Fibroblast of lung (primary cell): ENCODE results near the gene GINS1. TPM values are rescaled to one million over a fixed set of nuclear protein-coding genes. Genes with fewer than 3 reads are reported as not detected.

Source experiments
- DNase-seq, 2 donors: peaks; one replicate each; pipeline versions ENCODE4 v3.0.0 to v3.0.0-alpha.2; 2010; ENCODE audit warnings: low read depth in 2 of 2
- H2AFZ ChIP-seq: 2 replicates; pipeline ENCODE4 v1.5.1; 2012; ENCODE audit warnings: low read length, control low read depth, inconsistent platforms
- H3K27ac ChIP-seq: 2 replicates; pipeline ENCODE4 v1.5.1; 2011; ENCODE audit warnings: low read length, control low read depth; ENCODE audit not compliant: insufficient read depth
- H3K27me3 ChIP-seq: 2 replicates; pipeline ENCODE4 v1.5.1; 2011; ENCODE audit warnings: mild to moderate bottlenecking, low read length; ENCODE audit not compliant: control insufficient read depth, insufficient read depth
- H3K36me3 ChIP-seq: 2 replicates; pipeline ENCODE4 v1.5.1; 2011; ENCODE audit warnings: low read length; ENCODE audit not compliant: control insufficient read depth, insufficient read depth
- H3K4me1 ChIP-seq: 2 replicates; pipeline ENCODE4 v1.5.1; 2011; ENCODE audit warnings: low read length; ENCODE audit not compliant: control insufficient read depth, insufficient read depth; ENCODE audit errors: extremely low read depth
- H3K4me2 ChIP-seq: 2 replicates; pipeline ENCODE4 v1.5.1; 2011; ENCODE audit warnings: low read length, control low read depth; ENCODE audit not compliant: insufficient read depth; ENCODE audit errors: extremely low read depth
- H3K4me3 ChIP-seq, 4 experiments: fragments of 200-600 bp in 1 of 4; sonication (generic) in 1 of 4; replicated peaks in 1 of 4; 2 replicates each; pipeline ENCODE4 v1.5.1; 2011 to 2016; ENCODE audit warnings: low read length in 4 of 4, low read depth in 3 of 4, mild to moderate bottlenecking in 3 of 4, control low read depth in 2 of 4, inconsistent platforms in 1 of 4, mixed read lengths in 1 of 4; ENCODE audit not compliant: insufficient read depth in 1 of 4; ENCODE audit errors: control extremely low read depth in 1 of 4
- H3K79me2 ChIP-seq: 2 replicates; pipeline ENCODE4 v1.5.1; 2012; ENCODE audit warnings: mild to moderate bottlenecking, low read length, inconsistent platforms; ENCODE audit not compliant: control insufficient read depth, insufficient read depth
- H3K9ac ChIP-seq: 2 replicates; pipeline ENCODE4 v1.5.1; 2011; ENCODE audit warnings: mild to moderate bottlenecking, low read length, control low read depth; ENCODE audit not compliant: insufficient read depth
- H3K9me3 ChIP-seq: 2 replicates; pipeline ENCODE4 v1.5.1; 2012; ENCODE audit warnings: low read depth, low read length; ENCODE audit not compliant: control insufficient read depth, insufficient read depth
- H4K20me1 ChIP-seq: 2 replicates; pipeline ENCODE4 v1.5.1; 2011; ENCODE audit warnings: low read length; ENCODE audit not compliant: control insufficient read depth, insufficient read depth; ENCODE audit errors: extremely low read depth
- CTCF ChIP-seq, 2 donors: IDR thresholded peaks in 1 of 2; conservative IDR thresholded peaks in 1 of 2; 1 replicate in 1 of 2; 2 replicates in 1 of 2; pipeline ENCODE4 v1.5.1; 2011 to 2012; ENCODE audit warnings: low read length in 2 of 2, control low read depth in 1 of 2, inconsistent platforms in 1 of 2, low read depth in 1 of 2, mild to moderate bottlenecking in 1 of 2
- EZH2 ChIP-seq: IDR thresholded peaks from 2 replicates; pipeline ENCODE4 v1.5.1; 2012; ENCODE audit warnings: low read length, control low read depth, mild to moderate bottlenecking; ENCODE audit errors: missing control alignments
- polyA plus RNA-seq, 2 donors: library from polyadenylated mRNA; depleted of rRNA in 1 of 2; stranded (reverse) in 1 of 2; unstranded in 1 of 2; fragments of >200 nt; gene quantifications; 2 replicates each; pipeline ENCODE4 v1.2.1, GENCODE V29; 2011 to 2012; ENCODE audit warnings: missing spikeins in 1 of 2
- total RNA-seq: library from RNA; depleted of rRNA; stranded (reverse); fragments of >200 nt; gene quantifications from 2 replicates; pipeline ENCODE4 v1.2.1, GENCODE V29; 2014

GINS1 gene
- total and polyA plus RNA-seq, 2 donors (not counting 1 experiment from before 2014, with no cell fraction given): 3.0 to 5.6 TPM

GRCh38 chr20:25480156-25480555, 72.7 kb downstream of the GINS1 start:
- Histone ChIP-seq H3K79me2 (no peaks in the 10 kb centered on the region), H3K9ac (no peak overlapping the region), H3K27me3 (no peaks in the 10 kb centered on the region), H3K4me2 (no peak overlapping the region), H3K4me3 (no peak overlapping the region), H3K36me3 (peaks cover 3% of the 10 kb centered on the region), H3K9me3 (no peaks in the 10 kb centered on the region), H3K4me1 (no peaks in the 10 kb centered on the region), H3K27ac (no peak overlapping the region), H4K20me1 (no peaks in the 10 kb centered on the region), H2AFZ (no peak overlapping the region)
- DNase-seq: no peak
- TF ChIP-seq EZH2 (no peak), CTCF (conservative IDR thresholded peaks at IDR 0.05 in 1 of 2, IDR thresholded peaks at IDR 0.05 in 1 of 2; ENCODE audit: low read depth in 1 of 2, low read length in 2 of 2) (no peak)

DNA sequence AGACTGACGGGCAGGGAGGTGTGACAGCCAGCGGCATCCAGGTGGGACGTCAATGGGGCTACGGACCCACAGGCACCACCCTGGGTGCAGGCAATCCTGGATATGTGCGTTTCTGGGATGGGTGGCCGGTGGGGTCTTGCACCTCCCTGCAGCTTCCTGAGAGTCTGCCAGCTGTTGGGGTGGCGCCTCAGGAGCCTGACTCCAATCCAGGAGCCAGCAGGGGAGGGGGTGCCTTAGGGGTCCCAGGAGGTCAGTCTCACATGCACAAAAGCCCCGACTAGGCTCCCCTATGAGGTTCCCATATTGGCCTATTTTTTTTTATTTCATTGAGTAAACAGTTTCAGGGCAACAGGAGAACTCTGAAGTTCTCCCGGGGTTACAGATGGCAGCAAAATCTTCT, 73.3 kb downstream of the GINS1 start:
- no peaks in the 10 kb centered on the region for H3K9me3 ChIP-seq
- H3K9ac ChIP-seq: no peak overlapping the region
- no peak for TF ChIP-seq EZH2
- no peak overlapping the region for H2AFZ ChIP-seq
- no peak for DNase-seq
- H3K4me1 ChIP-seq: no peaks in the 10 kb centered on the region
- no peak overlapping the region for H3K27ac ChIP-seq
- H4K20me1 ChIP-seq: no peaks in the 10 kb centered on the region
- H3K36me3 ChIP-seq: peaks cover 3% of the 10 kb centered on the region
- no peak overlapping the region for H3K4me2 ChIP-seq
- H3K4me3 ChIP-seq: no peak overlapping the region
- no peaks in the 10 kb centered on the region for H3K27me3 ChIP-seq
- H3K79me2 ChIP-seq: no peaks in the 10 kb centered on the region

- Histone ChIP-seq H3K4me2 (no peak overlapping the region), H4K20me1 (no peaks in the 10 kb centered on the region), H3K4me1 (no peaks in the 10 kb centered on the region), H3K9me3 (no peaks in the 10 kb centered on the region), H3K27me3 (no peaks in the 10 kb centered on the region), H3K27ac (no peak overlapping the region), H3K9ac (no peak overlapping the region), H3K36me3 (peaks cover 3% of the 10 kb centered on the region), H3K79me2 (no peaks in the 10 kb centered on the region), H2AFZ (no peak overlapping the region), H3K4me3 (no peak overlapping the region)
- DNase-seq: no peak
- no peak for TF ChIP-seq EZH2
- peak; percentile 8 to 10 for TF ChIP-seq CTCF (conservative IDR thresholded peaks at IDR 0.05 in 1 of 2, IDR thresholded peaks at IDR 0.05 in 1 of 2; ENCODE audit: low read depth in 1 of 2, low read length in 2 of 2)
Measured at GRCh38 chr20:25481235-25481917, 73.9 kb downstream of the GINS1 start.
